MM.1S (cell line): Measurements from ENCODE around the gene UCN2.

ENCODE experiments used
- CTCF ChIP-seq: fragments of 300-600 bp; sonication (generic); IDR thresholded peaks from 2 replicates; pipeline ENCODE4 v1.5.1; 2016; ENCODE audit warnings: antibody characterized with exemption, low read length, mixed read lengths
- EZH2 ChIP-seq: fragments of 300-600 bp; sonication (generic); optimal IDR thresholded peaks from 2 replicates; pipeline ENCODE3; 2017; ENCODE audit warnings: low read depth, mild to moderate bottlenecking, antibody characterized with exemption, low read length, mixed read lengths
- EZH2phosphoT487 ChIP-seq: fragments of 300-600 bp; sonication (generic); IDR thresholded peaks from 2 replicates; pipeline ENCODE4 v1.6.1; 2018; ENCODE audit warnings: antibody characterized with exemption, low read length

GRCh38 chr3:48567500-48567899, 3.9 kb upstream of the UCN2 start:
- TF ChIP-seq CTCF (no peak), EZH2 (no peak), EZH2phosphoT487 (no peak)
